Uterus (tissue), 2 donors: Measurements from ENCODE around the gene FBN1.

Experiments
- CTCF ChIP-seq, 4 experiments: fragments of 200-600 bp in 2 of 4; fragments of 450-650 bp in 2 of 4; sonication (generic) in 2 of 4; IDR thresholded peaks; one replicate each; pipeline ENCODE4 v1.5.1; 2016 to 2019; ENCODE audit warnings: antibody characterized with exemption in 4 of 4, mild to moderate bottlenecking in 2 of 4, moderate library complexity in 1 of 4
- POLR2A ChIP-seq, 2 donors: fragments of 450-650 bp; IDR thresholded peaks; one replicate each; pipeline ENCODE4 v1.6.1; 2016; ENCODE audit warnings: antibody characterized with exemption in 2 of 2, mild to moderate bottlenecking in 1 of 2, moderate library complexity in 1 of 2

- TF ChIP-seq CTCF (IDR thresholded peaks at IDR 0.05), result no peak
- TF ChIP-seq POLR2A (IDR thresholded peaks at IDR 0.05), result no peak
Observed at GRCh38 chr15:48693484-48693883, 48.0 kb upstream of the FBN1 start.
